Activated T-cell treated with anti-CD3 and anti-CD28 coated beads, Interleukin-2, amount 50 U/mL, for 72 hours (primary cell): ENCODE results near the gene SAMD14. TPM values are rescaled to one million over a fixed set of nuclear protein-coding genes. Genes with fewer than 3 reads are reported as not detected.

ENCODE experiments used
- ATAC-seq, 2 donors: fragments of 150-1000 bp; cut with Tn5 transposase; replicated peaks in 1 of 2; 2 replicates each; pipeline ENCODE4 v1.10.0; 2021; ENCODE audit warnings: moderate library complexity in 2 of 2, mild to moderate bottlenecking in 1 of 2
- DNase-seq, 2 donors: peaks; one replicate each; pipeline ENCODE4 v3.0.0; 2021 to 2022; ENCODE audit warnings: mixed read lengths in 1 of 2
- H3K27ac Mint-ChIP-seq: one replicate; pipeline ENCODE4 v1.8.0; 2022; ENCODE audit warnings: mild to moderate bottlenecking, moderate library complexity, mixed read lengths
- H3K27me3 Mint-ChIP-seq: one replicate; pipeline ENCODE4 v1.8.0; 2022; ENCODE audit warnings: low read depth, mixed read lengths
- H3K36me3 Mint-ChIP-seq, 2 donors: one replicate each; pipeline ENCODE4 v1.8.0; 2022; ENCODE audit warnings: mixed read lengths in 2 of 2, mild to moderate bottlenecking in 1 of 2; ENCODE audit not compliant: insufficient read depth in 2 of 2
- H3K4me1 Mint-ChIP-seq: one replicate; pipeline ENCODE4 v1.8.0; 2022; ENCODE audit warnings: low read depth, mixed read lengths
- H3K4me3 Mint-ChIP-seq, 2 donors: one replicate each; pipeline ENCODE4 v1.8.0; 2022; ENCODE audit warnings: mild to moderate bottlenecking in 2 of 2, mixed read lengths in 2 of 2, moderate library complexity in 2 of 2
- H3K9me3 Mint-ChIP-seq, 2 donors: one replicate each; pipeline ENCODE4 v1.8.0; 2022; ENCODE audit warnings: mixed read lengths in 2 of 2
- total RNA-seq, 2 donors: library from RNA; stranded (reverse); gene quantifications; one replicate each; pipeline ENCODE4 v1.2.3, GENCODE V29; 2022

Gene SAMD14
- total RNA-seq, 2 donors from 2014 or later: 3.3 to 6.9 TPM

GRCh38 chr17:50094243-50094752 is 35.7 kb downstream of the SAMD14 start:
- Mint-ChIP-seq H3K36me3 (no peaks in the 10 kb centered on the region), H3K27me3 (no peaks in the 10 kb centered on the region), H3K9me3 (no peaks in the 10 kb centered on the region), H3K4me1 (peaks cover 20% of the 10 kb centered on the region), H3K4me3 (peak overlapping the region; percentile 94 to 98), H3K27ac (peak overlapping the region; percentile 89)
- peak; percentile 41 to 47 for ATAC-seq
- DNase-seq: peak; percentile 90 to 91

DNA sequence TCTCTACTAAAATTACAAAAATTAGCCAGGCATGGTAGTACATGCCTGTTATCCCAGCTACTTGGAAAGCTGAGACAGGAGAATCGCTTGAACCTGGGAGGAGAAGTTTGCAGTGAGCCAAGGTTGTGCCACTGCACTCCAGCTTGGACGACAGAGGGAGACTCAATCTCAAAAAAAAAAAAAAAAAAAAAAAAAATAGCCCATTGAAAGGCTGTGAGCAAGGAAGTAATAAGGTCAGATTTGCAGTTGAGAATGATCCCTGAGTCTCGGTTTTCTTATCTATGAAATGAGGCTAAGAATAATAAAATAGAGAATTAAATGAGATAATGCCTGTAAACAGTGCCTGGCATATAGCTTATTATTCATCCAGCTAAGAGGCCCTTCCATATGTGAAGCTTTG is 36.2 kb downstream of the SAMD14 start:
- no peaks in the 10 kb centered on the region for H3K36me3 Mint-ChIP-seq
- peak overlapping the region; percentile 94 to 98 for H3K4me3 Mint-ChIP-seq
- peaks cover 20% of the 10 kb centered on the region for H3K4me1 Mint-ChIP-seq
- DNase-seq (no peak), ATAC-seq (no peak)
- no peaks in the 10 kb centered on the region for H3K9me3 Mint-ChIP-seq
- no peaks in the 10 kb centered on the region for H3K27me3 Mint-ChIP-seq
- H3K27ac Mint-ChIP-seq: no peak overlapping the region

DNA sequence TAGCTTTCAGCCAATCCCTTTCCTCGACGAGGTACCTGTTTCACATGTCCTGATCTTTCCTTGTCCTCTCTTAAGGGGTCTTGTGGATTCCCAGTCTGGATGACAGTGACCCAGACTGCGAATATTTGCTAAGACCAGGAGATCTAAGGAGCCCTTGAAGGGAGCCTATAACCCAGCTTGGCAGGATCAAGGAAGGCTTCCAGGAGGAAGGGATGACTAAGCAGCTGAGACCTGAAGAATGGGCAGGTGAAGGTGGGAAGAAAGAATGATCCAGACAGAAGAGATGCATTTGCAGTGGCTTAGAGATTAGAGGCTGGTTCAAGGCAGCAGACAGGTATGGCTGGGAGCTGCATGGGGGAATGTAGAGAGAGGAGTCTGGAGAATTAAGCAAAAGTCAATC is 36.7 kb downstream of the SAMD14 start:
- DNase-seq (no peak), ATAC-seq (no peak)
- H3K36me3 Mint-ChIP-seq: no peaks in the 10 kb centered on the region
- H3K27me3 Mint-ChIP-seq: no peaks in the 10 kb centered on the region
- no peak overlapping the region for H3K4me3 Mint-ChIP-seq
- no peaks in the 10 kb centered on the region for H3K9me3 Mint-ChIP-seq
- no peak overlapping the region for H3K27ac Mint-ChIP-seq
- peaks cover 15% of the 10 kb centered on the region for H3K4me1 Mint-ChIP-seq

GRCh38 chr17:50091918-50092285 is 38.1 kb downstream of the SAMD14 start:
- Mint-ChIP-seq H3K36me3 (no peaks in the 10 kb centered on the region), H3K27ac (no peak overlapping the region), H3K27me3 (no peaks in the 10 kb centered on the region), H3K9me3 (no peaks in the 10 kb centered on the region), H3K4me1 (peaks cover 15% of the 10 kb centered on the region), H3K4me3 (no peak overlapping the region)
- no peak for ATAC-seq
- DNase-seq: no peak

DNA sequence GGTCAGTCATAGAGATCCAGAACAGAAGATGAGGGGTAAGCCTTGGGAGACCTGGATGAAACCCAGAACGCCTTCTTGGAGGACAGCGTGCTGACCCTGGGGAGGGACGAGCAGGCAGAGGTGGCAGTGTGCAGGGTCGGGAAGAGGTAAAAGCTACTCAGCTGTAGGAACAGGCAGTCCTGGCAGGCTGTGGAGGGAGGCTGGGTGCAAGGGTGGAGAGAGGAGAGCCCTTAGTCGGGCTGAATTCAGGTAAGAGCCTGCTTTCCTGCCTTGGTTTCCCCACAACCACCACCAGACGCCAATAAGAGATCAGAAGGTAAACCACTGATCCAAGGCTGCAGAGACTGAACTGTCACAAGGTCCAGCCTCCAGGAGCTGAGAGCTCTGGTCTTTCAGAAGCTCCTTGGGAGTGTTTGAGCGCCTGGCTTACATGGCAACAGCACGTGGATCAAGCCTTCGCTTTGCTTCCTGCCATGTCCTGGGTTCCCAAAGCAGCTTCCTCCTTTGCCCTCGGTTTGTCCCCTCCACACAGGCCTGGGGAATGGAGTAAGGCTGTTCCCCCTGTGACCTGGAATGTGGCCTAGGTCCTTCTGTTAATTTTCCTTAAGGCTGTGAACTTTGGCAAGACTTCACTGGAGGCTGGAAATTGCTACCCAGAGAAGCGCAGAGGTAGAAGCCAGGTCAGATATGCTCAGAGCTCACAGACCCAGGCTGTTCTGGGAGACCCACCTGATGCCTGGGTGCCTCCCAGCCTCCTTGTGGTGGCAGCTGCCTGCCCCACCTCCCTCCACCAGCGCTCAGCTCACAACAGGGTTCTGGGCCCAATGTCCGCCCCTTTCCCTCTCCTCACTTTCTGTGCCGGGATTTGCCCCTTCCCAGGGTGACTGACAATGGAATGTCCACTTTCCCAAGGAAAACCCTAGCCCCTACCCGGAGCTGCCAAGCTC is 38.7 kb downstream of the SAMD14 start:
- ATAC-seq: no peak
- H3K27ac Mint-ChIP-seq: no peak overlapping the region
- no peaks in the 10 kb centered on the region for H3K36me3 Mint-ChIP-seq
- no peak for DNase-seq
- H3K9me3 Mint-ChIP-seq: no peaks in the 10 kb centered on the region
- H3K4me1 Mint-ChIP-seq: peaks cover 12% of the 10 kb centered on the region
- H3K4me3 Mint-ChIP-seq: no peak overlapping the region
- H3K27me3 Mint-ChIP-seq: no peaks in the 10 kb centered on the region

DNA sequence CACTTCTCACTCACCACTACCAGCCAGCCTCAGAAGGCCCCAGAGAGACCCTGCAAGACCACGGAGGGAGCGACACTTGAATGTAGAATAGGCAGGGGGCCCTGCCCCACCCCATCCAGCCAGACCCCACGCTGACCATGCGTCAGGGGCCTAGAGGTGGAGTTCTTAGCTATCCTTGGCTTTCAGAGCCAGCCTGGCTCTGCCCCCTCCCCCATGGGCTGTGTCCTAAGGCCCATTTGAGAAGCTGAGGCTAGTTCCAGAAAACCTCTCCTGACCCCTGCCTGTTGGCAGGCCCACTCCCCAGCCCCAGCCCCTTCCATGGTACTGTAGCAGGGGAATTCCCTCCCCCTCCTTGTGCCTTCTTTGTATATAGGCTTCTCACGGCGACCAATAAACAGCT is 39.9 kb downstream of the SAMD14 start:
- H3K27ac Mint-ChIP-seq: no peak overlapping the region
- no peak for DNase-seq
- no peak overlapping the region for H3K4me3 Mint-ChIP-seq
- ATAC-seq: no peak
- H3K36me3 Mint-ChIP-seq: no peaks in the 10 kb centered on the region
- H3K27me3 Mint-ChIP-seq: no peaks in the 10 kb centered on the region
- H3K9me3 Mint-ChIP-seq: no peaks in the 10 kb centered on the region
- peaks cover under 1% of the 10 kb centered on the region for H3K4me1 Mint-ChIP-seq

GRCh38 chr17:50088952-50089825 is 40.8 kb downstream of the SAMD14 start:
- no peaks in the 10 kb centered on the region for H3K27me3 Mint-ChIP-seq
- H3K9me3 Mint-ChIP-seq: no peaks in the 10 kb centered on the region
- H3K27ac Mint-ChIP-seq: no peak overlapping the region
- no peak for ATAC-seq
- no peaks in the 10 kb centered on the region for H3K36me3 Mint-ChIP-seq
- DNase-seq: no peak
- no peaks in the 10 kb centered on the region for H3K4me1 Mint-ChIP-seq
- H3K4me3 Mint-ChIP-seq: no peak overlapping the region

GRCh38 chr17:50087912-50088405 is 42.0 kb downstream of the SAMD14 start:
- no peak for DNase-seq
- H3K27me3 Mint-ChIP-seq: no peaks in the 10 kb centered on the region
- no peaks in the 10 kb centered on the region for H3K9me3 Mint-ChIP-seq
- H3K27ac Mint-ChIP-seq: no peak overlapping the region
- H3K4me1 Mint-ChIP-seq: no peaks in the 10 kb centered on the region
- no peak for ATAC-seq
- no peaks in the 10 kb centered on the region for H3K36me3 Mint-ChIP-seq
- H3K4me3 Mint-ChIP-seq: no peak overlapping the region

DNA sequence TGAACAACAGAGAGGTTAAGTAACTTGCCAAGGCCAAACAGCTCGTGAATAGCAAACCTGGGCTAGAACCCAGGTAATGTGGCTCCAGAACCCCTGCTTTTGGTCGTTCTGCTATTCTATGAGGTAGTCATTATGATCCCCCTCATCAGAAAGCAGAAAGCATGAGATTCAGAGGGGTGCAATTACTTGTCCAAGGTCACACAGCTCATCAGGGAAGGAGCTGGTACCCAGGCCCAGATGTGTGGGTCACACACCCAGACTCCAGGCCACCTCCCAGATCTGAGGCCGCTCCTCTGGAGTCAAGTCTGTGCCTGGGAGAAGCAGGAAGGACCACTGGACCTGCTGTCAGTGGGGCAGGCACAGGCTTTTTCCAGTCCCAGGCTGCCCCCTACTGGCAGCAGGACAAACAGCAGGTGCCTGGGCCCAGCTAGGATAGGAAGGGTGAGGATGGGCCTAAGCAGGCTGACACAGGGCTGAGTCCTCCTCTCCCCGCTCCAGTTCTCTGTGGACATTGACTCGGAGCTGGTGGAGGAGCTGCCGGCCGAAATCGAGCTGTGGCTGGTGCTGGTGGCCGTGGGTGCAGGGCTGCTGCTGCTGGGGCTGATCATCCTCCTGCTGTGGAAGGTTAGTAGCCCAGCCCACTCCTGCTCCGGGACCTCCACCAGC is 42.6 kb downstream of the SAMD14 start:
- H3K27ac Mint-ChIP-seq: no peak overlapping the region
- no peaks in the 10 kb centered on the region for H3K9me3 Mint-ChIP-seq
- H3K27me3 Mint-ChIP-seq: no peaks in the 10 kb centered on the region
- DNase-seq (peak; percentile 74 to 84), ATAC-seq (peak; percentile 74 to 85)
- H3K4me3 Mint-ChIP-seq: no peak overlapping the region
- no peaks in the 10 kb centered on the region for H3K36me3 Mint-ChIP-seq
- H3K4me1 Mint-ChIP-seq: no peaks in the 10 kb centered on the region

DNA sequence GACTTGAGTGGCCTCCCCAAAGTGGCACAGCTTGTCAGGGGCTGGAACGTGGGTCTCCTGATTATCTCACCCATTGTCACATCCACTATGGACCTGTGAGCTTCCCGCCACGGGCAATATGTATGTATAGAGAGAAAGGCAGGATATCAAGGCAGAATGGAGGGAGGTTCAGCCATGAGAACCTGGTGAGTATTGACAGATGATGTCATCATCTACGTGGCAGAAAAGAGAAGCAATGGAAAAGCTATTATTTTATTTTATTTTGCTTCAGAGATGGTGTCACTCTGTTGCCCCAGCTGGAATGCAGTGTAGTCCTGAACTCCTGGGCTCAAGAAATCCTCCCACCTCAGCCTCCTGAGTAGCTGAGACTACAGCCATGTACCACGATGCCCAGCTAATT is 48.2 kb downstream of the SAMD14 start:
- no peaks in the 10 kb centered on the region for H3K4me1 Mint-ChIP-seq
- H3K27me3 Mint-ChIP-seq: no peaks in the 10 kb centered on the region
- no peaks in the 10 kb centered on the region for H3K36me3 Mint-ChIP-seq
- no peak overlapping the region for H3K27ac Mint-ChIP-seq
- ATAC-seq: no peak
- no peak for DNase-seq
- H3K4me3 Mint-ChIP-seq: no peak overlapping the region
- no peaks in the 10 kb centered on the region for H3K9me3 Mint-ChIP-seq

DNA sequence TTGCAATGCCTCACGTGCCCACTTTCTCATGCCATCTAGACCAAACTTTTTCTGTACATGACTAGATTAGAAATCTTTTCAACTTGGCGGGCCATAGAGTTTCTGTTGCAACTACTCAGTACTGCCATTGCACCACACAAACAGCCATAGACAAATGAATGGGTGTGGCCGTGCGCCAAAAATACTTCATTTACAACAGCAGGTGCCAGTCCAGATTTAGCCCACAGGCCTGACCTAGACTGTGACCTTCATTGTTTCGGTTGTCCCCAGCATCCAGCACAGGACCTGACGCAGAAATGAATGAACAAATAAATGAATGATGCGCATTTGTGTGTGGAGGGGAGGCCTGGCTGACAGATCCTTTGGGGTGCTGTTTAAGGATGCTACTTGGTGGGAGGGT is 49.1 kb downstream of the SAMD14 start:
- Mint-ChIP-seq H3K4me3 (no peak overlapping the region), H3K4me1 (no peaks in the 10 kb centered on the region), H3K27me3 (no peaks in the 10 kb centered on the region), H3K36me3 (no peaks in the 10 kb centered on the region), H3K9me3 (no peaks in the 10 kb centered on the region), H3K27ac (no peak overlapping the region)
- ATAC-seq (no peak), DNase-seq (no peak)

- Mint-ChIP-seq H3K9me3 (no peaks in the 10 kb centered on the region), H3K27me3 (no peaks in the 10 kb centered on the region), H3K27ac (no peak overlapping the region), H3K36me3 (no peaks in the 10 kb centered on the region), H3K4me3 (no peak overlapping the region), H3K4me1 (no peaks in the 10 kb centered on the region)
- no peak for DNase-seq
- ATAC-seq: no peak
Observed at GRCh38 chr17:50080096-50080480, 49.9 kb downstream of the SAMD14 start.
